Skeletal muscle satellite cell (primary cell): ENCODE data around the gene LIN54.

Experiments
- H3K27me3 ChIP-seq: 2 replicates; pipeline ENCODE4 v1.7.0; 2013; ENCODE audit warnings: low read length; ENCODE audit not compliant: control insufficient read depth, insufficient read depth
- H3K36me3 ChIP-seq: 2 replicates; pipeline ENCODE4 v1.7.0; 2013; ENCODE audit warnings: mild to moderate bottlenecking, control low read depth, low read length; ENCODE audit not compliant: insufficient read depth
- H3K4me1 ChIP-seq: 2 replicates; pipeline ENCODE4 v1.7.0; 2013; ENCODE audit warnings: low read length; ENCODE audit not compliant: control insufficient read depth, insufficient read depth
- H3K4me2 ChIP-seq: 2 replicates; pipeline ENCODE4 v1.7.0; 2013; ENCODE audit warnings: mild to moderate bottlenecking, low read length
- H3K4me3 ChIP-seq: 2 replicates; pipeline ENCODE4 v1.7.0; 2013; ENCODE audit warnings: low read length
- H3K9ac ChIP-seq: 2 replicates; pipeline ENCODE4 v1.7.0; 2013; ENCODE audit warnings: mild to moderate bottlenecking, low read depth, low read length, moderate library complexity
- H3K9me3 ChIP-seq: replicated peaks from 2 replicates; pipeline ENCODE4 v1.7.0; 2013; ENCODE audit warnings: mild to moderate bottlenecking, control low read depth, low read length

The LIN54 gene

GRCh38 chr4:82981138-82981537, 29.5 kb downstream of the LIN54 start:
- Histone ChIP-seq H3K9me3 (no peaks in the 10 kb centered on the region), H3K36me3 (peaks cover 12% of the 10 kb centered on the region), H3K4me1 (no peaks in the 10 kb centered on the region), H3K9ac (no peak overlapping the region), H3K27me3 (no peaks in the 10 kb centered on the region), H3K4me3 (no peak overlapping the region), H3K4me2 (no peak overlapping the region)

- H3K4me3 ChIP-seq, result no peak overlapping the region
- peaks cover 4% of the 10 kb centered on the region for H3K36me3 ChIP-seq
- no peaks in the 10 kb centered on the region for H3K9me3 ChIP-seq
- H3K27me3 ChIP-seq, result no peaks in the 10 kb centered on the region
- no peak overlapping the region for H3K9ac ChIP-seq
- no peak overlapping the region for H3K4me2 ChIP-seq
- no peaks in the 10 kb centered on the region for H3K4me1 ChIP-seq
Measured at GRCh38 chr4:82975792-82976191, 34.8 kb downstream of the LIN54 start.

DNA sequence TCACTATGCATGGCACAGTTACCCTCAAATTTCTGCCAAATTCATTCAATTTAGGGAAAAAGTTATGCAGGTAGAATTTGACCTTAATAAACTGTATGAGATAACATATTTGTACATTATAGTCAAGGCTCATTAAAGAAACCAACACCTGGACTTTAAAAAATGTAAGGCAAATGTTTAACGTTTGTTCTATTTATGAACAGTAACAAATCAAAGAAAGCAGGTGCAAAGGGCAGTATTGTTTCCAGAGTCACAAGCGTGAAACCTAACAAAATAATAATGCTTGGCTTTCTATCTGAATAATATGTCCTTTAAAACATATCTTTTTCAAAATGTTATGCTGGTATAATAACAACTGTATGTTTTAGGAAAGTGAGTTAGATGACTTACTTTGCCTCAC, 41.2 kb downstream of the LIN54 start:
- Histone ChIP-seq H3K9me3 (no peaks in the 10 kb centered on the region), H3K27me3 (no peaks in the 10 kb centered on the region), H3K36me3 (peaks cover 37% of the 10 kb centered on the region), H3K9ac (no peak overlapping the region), H3K4me3 (no peak overlapping the region), H3K4me1 (no peaks in the 10 kb centered on the region), H3K4me2 (no peak overlapping the region)

DNA sequence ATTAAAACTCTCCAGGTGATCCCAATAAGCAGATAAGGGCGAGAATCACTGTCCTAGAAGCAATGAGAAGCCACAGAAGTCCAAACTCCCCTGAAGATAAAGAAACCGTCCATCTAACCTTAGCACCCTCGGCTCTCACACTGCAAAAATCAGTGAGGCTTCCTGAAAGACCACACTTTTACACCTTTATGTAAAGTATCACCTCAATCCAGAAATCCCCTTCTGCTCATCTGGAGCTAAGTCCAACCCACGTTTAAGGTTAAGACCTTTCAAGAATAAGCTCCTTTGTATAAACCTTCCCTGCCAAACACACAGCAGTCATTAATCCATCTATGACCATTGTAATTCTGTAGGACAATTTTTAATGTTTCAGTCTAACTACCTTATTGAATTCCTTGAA, 41.7 kb downstream of the LIN54 start:
- Histone ChIP-seq H3K4me3 (no peak overlapping the region), H3K27me3 (no peaks in the 10 kb centered on the region), H3K4me2 (no peak overlapping the region), H3K36me3 (peaks cover 41% of the 10 kb centered on the region), H3K9me3 (no peaks in the 10 kb centered on the region), H3K9ac (no peak overlapping the region), H3K4me1 (no peaks in the 10 kb centered on the region)

DNA sequence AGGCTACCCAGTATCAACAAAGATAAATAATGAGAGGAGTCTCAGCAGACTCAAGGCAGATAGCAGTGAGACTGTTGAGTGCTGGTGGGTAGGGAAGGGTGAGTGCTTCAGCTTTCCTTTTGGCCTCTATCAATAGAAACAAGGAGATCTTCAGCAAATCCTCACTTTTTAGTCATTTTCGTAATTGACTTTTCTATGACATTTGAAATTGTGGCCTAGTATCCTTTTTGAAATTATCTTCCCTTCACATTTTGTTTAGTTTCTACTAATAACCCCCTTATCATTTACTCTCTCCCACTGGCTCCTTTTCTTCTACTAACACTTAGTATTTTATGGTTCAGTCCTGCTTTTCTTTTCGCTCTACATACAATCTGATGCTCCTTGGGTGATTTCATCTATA, 44.9 kb downstream of the LIN54 start:
- Histone ChIP-seq H3K4me3 (no peak overlapping the region), H3K4me1 (no peaks in the 10 kb centered on the region), H3K4me2 (no peak overlapping the region), H3K36me3 (peaks cover 44% of the 10 kb centered on the region), H3K27me3 (no peaks in the 10 kb centered on the region), H3K9ac (no peak overlapping the region), H3K9me3 (no peaks in the 10 kb centered on the region)

- Histone ChIP-seq H3K4me1 (no peaks in the 10 kb centered on the region), H3K4me3 (no peak overlapping the region), H3K4me2 (no peak overlapping the region), H3K27me3 (no peaks in the 10 kb centered on the region), H3K9me3 (no peaks in the 10 kb centered on the region), H3K36me3 (peaks cover 5% of the 10 kb centered on the region), H3K9ac (no peak overlapping the region)
Measured at GRCh38 chr4:82957045-82957444, 53.6 kb downstream of the LIN54 start.

DNA sequence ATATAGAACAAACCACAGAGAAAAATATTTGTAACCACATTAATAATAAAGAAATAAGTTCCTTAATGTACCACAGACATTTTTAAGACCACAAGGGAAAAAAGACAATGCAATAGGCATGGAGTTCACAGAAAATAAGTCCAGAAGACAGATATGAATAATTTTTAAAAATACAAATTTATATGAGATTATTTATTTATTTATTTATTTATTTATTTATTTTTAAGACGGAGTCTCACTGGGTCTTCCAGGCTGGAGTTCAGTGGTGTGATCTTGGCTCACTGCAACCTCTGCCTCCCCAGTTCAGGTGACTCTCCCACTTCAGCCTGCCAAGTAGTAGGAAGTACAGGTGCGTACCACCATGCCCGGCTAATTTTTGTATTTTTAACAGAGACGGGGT, 56.4 kb downstream of the LIN54 start:
- Histone ChIP-seq H3K9me3 (no peaks in the 10 kb centered on the region), H3K4me1 (no peaks in the 10 kb centered on the region), H3K4me3 (no peak overlapping the region), H3K36me3 (no peaks in the 10 kb centered on the region), H3K27me3 (no peaks in the 10 kb centered on the region), H3K4me2 (no peak overlapping the region), H3K9ac (no peak overlapping the region)

GRCh38 chr4:82951196-82951595, 59.4 kb downstream of the LIN54 start:
- Histone ChIP-seq H3K4me3 (no peak overlapping the region), H3K27me3 (no peaks in the 10 kb centered on the region), H3K9me3 (no peaks in the 10 kb centered on the region), H3K36me3 (no peaks in the 10 kb centered on the region), H3K4me2 (no peak overlapping the region), H3K9ac (no peak overlapping the region), H3K4me1 (no peaks in the 10 kb centered on the region)

DNA sequence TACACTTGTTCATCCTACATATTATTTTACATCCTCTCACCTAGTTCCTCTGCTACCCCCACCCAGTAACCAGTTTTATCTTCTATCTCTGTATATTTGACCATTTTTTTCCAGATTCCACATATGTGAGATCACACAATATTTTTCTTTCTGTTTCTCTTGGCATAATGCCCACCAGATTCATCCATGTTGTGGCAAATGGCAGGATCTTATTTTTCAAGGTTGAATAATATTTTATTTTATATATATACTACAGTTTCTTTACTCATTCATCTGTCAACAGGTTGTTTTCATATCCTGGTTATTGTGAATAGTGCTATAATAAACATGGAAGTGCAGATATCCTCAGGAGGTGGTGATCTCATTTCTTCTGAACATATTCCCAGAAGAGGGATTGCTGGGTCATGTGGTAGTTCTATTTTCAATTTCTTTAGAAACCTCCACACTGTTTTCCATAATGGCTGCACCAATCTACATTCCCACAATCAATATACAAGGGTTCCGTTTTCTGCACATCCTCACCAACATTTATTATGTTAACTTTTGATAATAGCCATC, 61.9 kb downstream of the LIN54 start:
- no peaks in the 10 kb centered on the region for H3K27me3 ChIP-seq
- H3K36me3 ChIP-seq, result peaks cover 3% of the 10 kb centered on the region
- H3K4me3 ChIP-seq, result no peak overlapping the region
- H3K4me2 ChIP-seq, result no peak overlapping the region
- H3K9me3 ChIP-seq, result no peaks in the 10 kb centered on the region
- no peaks in the 10 kb centered on the region for H3K4me1 ChIP-seq
- H3K9ac ChIP-seq, result no peak overlapping the region

GRCh38 chr4:82947498-82947897, 63.1 kb downstream of the LIN54 start:
- Histone ChIP-seq H3K9ac (no peak overlapping the region), H3K27me3 (no peaks in the 10 kb centered on the region), H3K4me3 (no peak overlapping the region), H3K36me3 (peaks cover 3% of the 10 kb centered on the region), H3K4me2 (no peak overlapping the region), H3K9me3 (no peaks in the 10 kb centered on the region), H3K4me1 (no peaks in the 10 kb centered on the region)

- Histone ChIP-seq H3K9ac (no peak overlapping the region), H3K27me3 (no peaks in the 10 kb centered on the region), H3K9me3 (no peaks in the 10 kb centered on the region), H3K4me2 (no peak overlapping the region), H3K4me1 (no peaks in the 10 kb centered on the region), H3K4me3 (no peak overlapping the region), H3K36me3 (peaks cover 31% of the 10 kb centered on the region)
Measured at GRCh38 chr4:82939414-82939813, 71.2 kb downstream of the LIN54 start.

- no peaks in the 10 kb centered on the region for H3K4me1 ChIP-seq
- no peak overlapping the region for H3K9ac ChIP-seq
- no peaks in the 10 kb centered on the region for H3K27me3 ChIP-seq
- H3K9me3 ChIP-seq, result no peaks in the 10 kb centered on the region
- no peak overlapping the region for H3K4me3 ChIP-seq
- H3K4me2 ChIP-seq, result no peak overlapping the region
- peaks cover 38% of the 10 kb centered on the region for H3K36me3 ChIP-seq
Measured at GRCh38 chr4:82934441-82934840, 76.2 kb downstream of the LIN54 start.
